Pancreas (tissue), 10 donors: Measurements from ENCODE around the gene PATL2. TPM values are rescaled to one million over a fixed set of nuclear protein-coding genes. Genes with fewer than 3 reads are reported as not detected.
"Not testable (repeated sequence)": the region's sequence is repeated elsewhere in the genome, so short reads cannot be mapped to it uniquely, and the experiment has no call there.

Source experiments
- ATAC-seq, 4 donors: fragments of 200-7000 bp; cut with Tn5 transposase; one replicate each; pipeline versions ENCODE4 v1.8.0 to v1.9.1; 2020; ENCODE audit warnings: mild to moderate bottlenecking in 4 of 4, moderate library complexity in 4 of 4
- DNase-seq, 6 donors: peaks; one replicate each; pipeline ENCODE4 v3.0.0-alpha.2; 2020
- FAIRE-seq: peaks from 2 replicates; lab custom pipeline; 2012; peaks lifted over from hg19 to GRCh38; lab: Jason Lieb, UNC
- H3K27ac ChIP-seq, 4 donors: fragments of 200-600 bp; sonication (generic); 1 replicate in 3 of 4; 2 replicates in 1 of 4; pipeline versions ENCODE4 v1.5.0 to v1.8.0; 2020
- H3K27me3 ChIP-seq, 4 donors: fragments of 200-600 bp; one replicate each; pipeline ENCODE4 v1.8.0; 2021
- H3K36me3 ChIP-seq, 3 donors: fragments of 200-600 bp; sonication (generic) in 1 of 3; one replicate each; pipeline versions ENCODE4 v1.5.0 to v1.8.0; 2020 to 2021
- H3K4me1 ChIP-seq, 3 donors: fragments of 200-600 bp; one replicate each; pipeline ENCODE4 v1.8.0; 2021
- H3K4me3 ChIP-seq, 4 donors: fragments of 200-600 bp; sonication (generic) in 2 of 4; one replicate each; pipeline versions ENCODE4 v1.5.0 to v1.8.0; 2020 to 2021
- H3K9me3 ChIP-seq, 4 donors: fragments of 200-600 bp; one replicate each; pipeline ENCODE4 v1.8.0; 2021
- CTCF ChIP-seq, 4 donors: fragments of 200-600 bp; sonication (generic) in 3 of 4; IDR thresholded peaks; one replicate each; pipeline versions ENCODE4 v1.5.0 to v1.8.0; 2021; ENCODE audit warnings: antibody characterized with exemption in 4 of 4
- WGBS, 2 donors: extraction: QIAGEN DNeasy Blood & Tissue Kit; methylation state at CpG; one replicate each; pipeline ENCODE4 v1.1.7; 2013; 5-methylcytosine and 5-hydroxymethylcytosine counted together
- intact Hi-C, 3 donors: fragments of 100-400 bp; cut with DNase I; formaldehyde crosslinking; loops; one replicate each; pipeline versions ENCODE4 v1.11.1 to v1.14.2; 2022
- polyA plus RNA-seq, 2 donors: library from polyadenylated mRNA; stranded (reverse); fragments of 200-250 nt; gene quantifications; one replicate each; pipeline ENCODE4 v1.2.3, GENCODE V29; 2013
- total RNA-seq, 6 donors: library from RNA; stranded (reverse); fragmentation: NEBNext Ultra II Directional in 4 of 6; extraction: Animal tissue kit (Norgen Biotek cat#: 25700) in 4 of 6; gene quantifications; one replicate each; pipeline versions ENCODE4 v1.2.1 to v1.2.4, GENCODE V29; 2021 to 2023
- donor health status: healthy with polysubstance abuse.
- donor health status: DM: no; HTN: no; CAD: no; lungs with moderate emphysema.
- donor health status: DM: no; HTN: no; CAD: no.
- donor health status: control.
- donor health status: control.
- donor health status: Bipolar disorder and iron deficiency.
- donor health status: DM: yes; HTN: yes; CAD: no.
- donor health status: DM: no; HTN: no; CAD: no.
- donor health status: DM: no; HTN: no; CAD: no.
- donor health status: DM: yes; HTN: yes; CAD: no.

PATL2 gene
- total and polyA plus RNA-seq, 8 donors = 0.24 to 1.6 (median 0.63) TPM

DNA sequence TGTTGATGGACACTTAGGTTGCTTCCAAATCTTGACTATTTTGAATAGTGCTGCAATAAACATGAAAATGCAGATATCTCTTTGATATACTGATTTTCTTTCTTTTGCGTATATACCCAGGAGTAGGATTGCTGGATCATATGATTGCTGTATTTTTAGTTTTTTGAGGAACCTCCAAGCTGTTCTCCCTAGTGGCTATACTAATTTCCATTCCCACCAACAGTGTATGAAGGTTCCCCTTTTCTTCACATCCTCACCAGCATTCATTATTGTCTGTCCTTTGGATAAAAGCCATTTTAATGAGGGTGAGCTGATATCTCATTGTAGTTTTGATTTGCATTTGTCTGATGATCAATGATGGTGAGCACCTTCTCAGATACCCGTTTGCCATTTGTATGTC lies 12.5 kb downstream of the PATL2 start:
- TF ChIP-seq CTCF (IDR thresholded peaks at IDR 0.05) = no peak
- WGBS, 2 donors = 79 to 84% methylated on average over 2 of the region's 2 CpGs
- DNase-seq (no peak), FAIRE-seq (no peak), ATAC-seq (no peak)
- Histone ChIP-seq H3K4me1 (no peaks in the 10 kb centered on the region), H3K27ac (no peak overlapping the region), H3K9me3 (no peaks in the 10 kb centered on the region), H3K36me3 (no peaks in the 10 kb centered on the region), H3K4me3 (no peak overlapping the region), H3K27me3 (no peaks in the 10 kb centered on the region)
- intact Hi-C loops = no loop called here

- intact Hi-C loops = no loop called here
- no peak for DNase-seq
- no peak for TF ChIP-seq CTCF (IDR thresholded peaks at IDR 0.05)
- Histone ChIP-seq H3K4me1 (no peaks in the 10 kb centered on the region), H3K27me3 (no peaks in the 10 kb centered on the region), H3K36me3 (no peaks in the 10 kb centered on the region), H3K4me3 (no peak overlapping the region), H3K9me3 (no peaks in the 10 kb centered on the region), H3K27ac (no peak overlapping the region)
- no peak for ATAC-seq
- FAIRE-seq = no peak
Measured at GRCh38 chr15:44697014-44697413, 14.1 kb downstream of the PATL2 start.

- FAIRE-seq = no peak
- Histone ChIP-seq H3K27me3 (no peaks in the 10 kb centered on the region), H3K27ac (no peak overlapping the region), H3K36me3 (no peaks in the 10 kb centered on the region), H3K4me3 (no peak overlapping the region), H3K4me1 (no peaks in the 10 kb centered on the region), H3K9me3 (no peaks in the 10 kb centered on the region)
- no peak for ATAC-seq
- DNase-seq = no peak
- TF ChIP-seq CTCF (IDR thresholded peaks at IDR 0.05) = no peak
- 76 to 86% methylated on average over 3 of the region's 3 CpGs for WGBS, 2 donors
- intact Hi-C loops = no loop called here
Measured at GRCh38 chr15:44695294-44695693, 15.8 kb downstream of the PATL2 start.

DNA sequence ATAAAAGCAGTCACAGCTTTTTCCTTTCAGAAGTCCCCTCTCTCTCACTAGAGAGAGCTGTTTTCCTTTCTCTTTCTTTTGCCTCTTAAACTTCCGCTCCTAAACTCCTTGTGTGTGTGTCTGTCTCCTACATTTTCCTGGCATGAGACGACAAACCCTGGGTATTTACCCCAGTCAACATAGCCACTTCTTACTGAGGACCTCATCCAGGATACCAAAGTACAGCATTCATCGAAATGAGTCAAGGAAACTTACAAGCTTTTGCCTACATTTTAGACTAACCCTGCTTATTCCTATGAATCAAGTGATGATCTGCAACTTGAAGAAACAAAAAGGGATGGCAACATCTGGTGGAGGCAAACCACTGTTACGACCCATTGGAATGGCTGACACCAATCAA lies 16.7 kb downstream of the PATL2 start:
- no peak overlapping the region for H3K27ac ChIP-seq
- no peak for DNase-seq
- H3K27me3 ChIP-seq = no peaks in the 10 kb centered on the region
- no peak overlapping the region for H3K4me3 ChIP-seq
- H3K9me3 ChIP-seq = no peaks in the 10 kb centered on the region
- WGBS, 2 donors = 75 to 79% methylated on average over 4 of the region's 4 CpGs
- no peaks in the 10 kb centered on the region for H3K36me3 ChIP-seq
- TF ChIP-seq CTCF (IDR thresholded peaks at IDR 0.05) = no peak
- no peak for FAIRE-seq
- H3K4me1 ChIP-seq = no peaks in the 10 kb centered on the region
- intact Hi-C loops = no loop called here
- no peak for ATAC-seq

GRCh38 chr15:44692659-44693058 lies 18.5 kb downstream of the PATL2 start:
- H3K27me3 ChIP-seq = no peaks in the 10 kb centered on the region
- no peak overlapping the region for H3K27ac ChIP-seq
- H3K36me3 ChIP-seq = no peaks in the 10 kb centered on the region
- no peak for ATAC-seq
- DNase-seq = no peak
- 98 to 100% methylated on average over 1 of the region's 1 CpG for WGBS, 2 donors
- no peak overlapping the region for H3K4me3 ChIP-seq
- H3K4me1 ChIP-seq = no peaks in the 10 kb centered on the region
- intact Hi-C loops = no loop called here
- FAIRE-seq = no peak
- no peak for TF ChIP-seq CTCF (IDR thresholded peaks at IDR 0.05)
- no peaks in the 10 kb centered on the region for H3K9me3 ChIP-seq

GRCh38 chr15:44690245-44690644 lies 20.9 kb downstream of the PATL2 start:
- ATAC-seq, H3K4me1 ChIP-seq, DNase-seq, H3K27me3 ChIP-seq, H3K9me3 ChIP-seq, FAIRE-seq, H3K36me3 ChIP-seq, intact Hi-C loops, H3K27ac ChIP-seq, H3K4me3 ChIP-seq: not testable (repeated sequence)
- WGBS, 2 donors = 80% methylated on average over 1 of the region's 1 CpG

DNA sequence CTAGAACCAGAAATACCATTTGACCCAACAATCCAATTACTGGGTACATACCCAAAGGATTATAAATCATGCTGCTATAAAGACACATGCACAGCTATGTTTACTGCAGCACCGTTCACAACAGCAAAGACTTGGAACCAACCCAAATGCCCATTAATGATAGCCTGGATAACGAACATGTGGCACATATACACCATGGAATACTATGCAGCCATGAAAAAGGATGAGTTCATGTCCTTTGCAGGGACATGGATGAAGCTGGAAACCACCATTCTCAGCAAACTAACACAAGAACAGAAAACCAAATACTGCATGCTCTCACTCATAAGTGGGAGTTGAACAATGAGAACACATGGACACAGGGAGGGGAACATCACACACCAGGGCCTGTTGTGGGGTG lies 21.8 kb downstream of the PATL2 start:
- H3K36me3 ChIP-seq, ATAC-seq, H3K9me3 ChIP-seq, H3K4me1 ChIP-seq, H3K4me3 ChIP-seq, FAIRE-seq, intact Hi-C loops, DNase-seq, H3K27ac ChIP-seq, H3K27me3 ChIP-seq: not testable (repeated sequence)
- 62 to 79% methylated on average over 2 of the region's 2 CpGs for WGBS, 2 donors
